Ishikawa (cell line): ENCODE results near the gene KLHL12.

Experiments used
- CEBPB ChIP-seq: IDR thresholded peaks from 2 replicates; pipeline ENCODE4 v1.6.1; 2012
- CREB1 ChIP-seq: IDR thresholded peaks from 2 replicates; pipeline ENCODE4 v1.6.1; 2012; ENCODE audit warnings: low read depth
- EGR1 ChIP-seq: IDR thresholded peaks from 2 replicates; pipeline ENCODE4 v1.6.1; 2012
- EP300 ChIP-seq: IDR thresholded peaks from 2 replicates; pipeline ENCODE4 v1.6.1; 2012; ENCODE audit warnings: borderline replicate concordance
- FOXM1 ChIP-seq: IDR thresholded peaks from 2 replicates; pipeline ENCODE4 v1.6.1; 2012; ENCODE audit warnings: low read depth, borderline replicate concordance
- MAX ChIP-seq: IDR thresholded peaks from 2 replicates; pipeline ENCODE4 v1.6.1; 2012
- NFIC ChIP-seq: IDR thresholded peaks from 2 replicates; pipeline ENCODE4 v1.6.1; 2012
- RAD21 ChIP-seq: IDR thresholded peaks from 2 replicates; pipeline ENCODE4 v1.6.1; 2012; ENCODE audit warnings: low read depth
- REST ChIP-seq: IDR thresholded peaks from 2 replicates; pipeline ENCODE4 v1.6.1; 2012; ENCODE audit warnings: low read depth, mild to moderate bottlenecking
- TAF1 ChIP-seq: IDR thresholded peaks from 2 replicates; pipeline ENCODE4 v1.6.1; 2012; ENCODE audit warnings: low read depth, mild to moderate bottlenecking
- TCF12 ChIP-seq: IDR thresholded peaks from 2 replicates; pipeline ENCODE4 v1.6.1; 2012; ENCODE audit warnings: low read depth
- TEAD4 ChIP-seq: IDR thresholded peaks from 2 replicates; pipeline ENCODE4 v1.6.1; 2012
- USF1 ChIP-seq: IDR thresholded peaks from 2 replicates; pipeline ENCODE4 v1.6.1; 2012
- YY1 ChIP-seq: IDR thresholded peaks from 2 replicates; pipeline ENCODE4 v1.6.1; 2012; ENCODE audit warnings: low read depth
- ZBTB7A ChIP-seq: IDR thresholded peaks from 2 replicates; pipeline ENCODE4 v1.6.1; 2012; ENCODE audit warnings: low read depth

KLHL12 gene

GRCh38 chr1:202919615-202920014, 7.4 kb downstream of the KLHL12 start:
- no peak for TF ChIP-seq EP300
- no peak for TF ChIP-seq MAX
- no peak for TF ChIP-seq CREB1
- no peak for TF ChIP-seq FOXM1
- no peak for TF ChIP-seq EGR1
- no peak for TF ChIP-seq RAD21
- no peak for TF ChIP-seq ZBTB7A
- TF ChIP-seq TAF1 = no peak
- TF ChIP-seq REST = no peak
- no peak for TF ChIP-seq YY1
- TF ChIP-seq TEAD4 = no peak
- no peak for TF ChIP-seq USF1
- TF ChIP-seq NFIC = no peak
- no peak for TF ChIP-seq CEBPB
- TF ChIP-seq TCF12 = no peak

GRCh38 chr1:202915146-202915545, 11.9 kb downstream of the KLHL12 start:
- TF ChIP-seq TEAD4 = no peak
- no peak for TF ChIP-seq REST
- no peak for TF ChIP-seq MAX
- no peak for TF ChIP-seq EGR1
- no peak for TF ChIP-seq TCF12
- no peak for TF ChIP-seq TAF1
- no peak for TF ChIP-seq RAD21
- TF ChIP-seq ZBTB7A = no peak
- TF ChIP-seq NFIC = no peak
- no peak for TF ChIP-seq FOXM1
- no peak for TF ChIP-seq CREB1
- no peak for TF ChIP-seq YY1
- no peak for TF ChIP-seq CEBPB
- TF ChIP-seq EP300 = no peak
- TF ChIP-seq USF1 = no peak

GRCh38 chr1:202909494-202909893, 17.5 kb downstream of the KLHL12 start:
- TF ChIP-seq MAX (no peak), TAF1 (no peak), REST (no peak), CEBPB (no peak), CREB1 (no peak), NFIC (no peak), TEAD4 (no peak), ZBTB7A (no peak), RAD21 (no peak), FOXM1 (no peak), EGR1 (no peak)

- TF ChIP-seq TCF12 (no peak), TAF1 (no peak), EP300 (no peak), MAX (no peak), CREB1 (no peak), USF1 (no peak), NFIC (no peak), RAD21 (no peak), YY1 (no peak), REST (no peak)
These were observed 18.0 kb downstream of the KLHL12 start for GRCh38 chr1:202908998-202909397.
